DND-41 (cell line): ENCODE results near the gene YIPF3.

ENCODE experiments used
- ATAC-seq: fragments of 200-7000 bp; cut with Tn5 transposase; 3 replicates; pipeline ENCODE4 v1.9.1; 2021; ENCODE audit warnings: low read depth; ENCODE audit not compliant: insufficient read depth
- DNase-seq: peaks from one replicate; pipeline ENCODE4 v3.0.0-alpha.2; 2020
- H2AFZ ChIP-seq: 2 replicates; pipeline ENCODE4 v1.6.0; 2012; ENCODE audit warnings: low read depth, low read length
- H3K27ac ChIP-seq: 2 replicates; pipeline ENCODE4 v1.5.1; 2012; ENCODE audit warnings: low read length, inconsistent platforms
- H3K27me3 ChIP-seq: fragments of 200-600 bp; sonication (generic); 2 replicates; pipeline ENCODE4 v1.6.0; 2012; ENCODE audit warnings: low read length, mild to moderate bottlenecking, inconsistent platforms; ENCODE audit not compliant: insufficient read depth, poor library complexity
- H3K36me3 ChIP-seq: 2 replicates; pipeline ENCODE4 v1.5.1; 2012; ENCODE audit warnings: low read length, inconsistent platforms; ENCODE audit not compliant: insufficient read depth
- H3K4me1 ChIP-seq: 2 replicates; pipeline ENCODE4 v1.5.1; 2012; ENCODE audit warnings: mild to moderate bottlenecking, low read length; ENCODE audit not compliant: insufficient read depth
- H3K4me2 ChIP-seq: 2 replicates; pipeline ENCODE4 v1.6.0; 2012; ENCODE audit warnings: mild to moderate bottlenecking, moderate library complexity, low read length, inconsistent platforms; ENCODE audit not compliant: insufficient read depth
- H3K4me3 ChIP-seq, 2 experiments: fragments of 200-600 bp in 1 of 2; shearing (Covaris generic) in 1 of 2; 2 replicates each; pipeline ENCODE4 v1.5.1; 2012 to 2016; ENCODE audit warnings: inconsistent platforms in 2 of 2, low read length in 2 of 2, mild to moderate bottlenecking in 2 of 2, low read depth in 1 of 2, moderate library complexity in 1 of 2
- H3K79me2 ChIP-seq: 2 replicates; pipeline ENCODE4 v1.6.0; 2012; ENCODE audit warnings: low read length, inconsistent platforms; ENCODE audit not compliant: insufficient read depth
- H3K9ac ChIP-seq: 2 replicates; pipeline ENCODE4 v1.6.0; 2012; ENCODE audit warnings: low read depth, mild to moderate bottlenecking, inconsistent platforms, low read length, moderate library complexity
- H3K9me3 ChIP-seq: 2 replicates; pipeline ENCODE4 v1.5.1; 2012; ENCODE audit warnings: low read length, moderate library complexity, mild to moderate bottlenecking, inconsistent platforms; ENCODE audit not compliant: insufficient read depth, severe bottlenecking
- H4K20me1 ChIP-seq: 2 replicates; pipeline ENCODE4 v1.6.0; 2012; ENCODE audit warnings: low read length; ENCODE audit not compliant: insufficient read depth
- CTCF ChIP-seq: IDR thresholded peaks from 2 replicates; pipeline ENCODE4 v1.5.1; 2012; ENCODE audit warnings: borderline replicate concordance, low read length, moderate library complexity, mild to moderate bottlenecking; ENCODE audit not compliant: poor library complexity, severe bottlenecking; ENCODE audit errors: extremely low read depth
- EZH2 ChIP-seq: IDR thresholded peaks from 3 replicates; pipeline ENCODE4 v1.6.1; 2012; ENCODE audit warnings: borderline replicate concordance, low read depth, mild to moderate bottlenecking, moderate library complexity, low read length, inconsistent platforms; ENCODE audit not compliant: severe bottlenecking

YIPF3 gene

GRCh38 chr6:43493833-43494232 lies 22.9 kb downstream of the YIPF3 start:
- H3K27me3 ChIP-seq = no peaks in the 10 kb centered on the region
- no peaks in the 10 kb centered on the region for H3K9me3 ChIP-seq
- H3K9ac ChIP-seq = no peak overlapping the region
- H2AFZ ChIP-seq = no peak overlapping the region
- H3K27ac ChIP-seq = no peak overlapping the region
- no peak overlapping the region for H3K4me3 ChIP-seq
- H3K4me2 ChIP-seq = no peak overlapping the region
- no peaks in the 10 kb centered on the region for H3K4me1 ChIP-seq
- peaks cover 29% of the 10 kb centered on the region for H4K20me1 ChIP-seq
- DNase-seq (no peak), ATAC-seq (no peak)
- TF ChIP-seq EZH2 = no peak
- no peak for TF ChIP-seq CTCF
- H3K36me3 ChIP-seq = peaks cover 27% of the 10 kb centered on the region
- H3K79me2 ChIP-seq = peaks cover 15% of the 10 kb centered on the region

- no peak overlapping the region for H3K4me3 ChIP-seq
- no peak overlapping the region for H3K4me2 ChIP-seq
- TF ChIP-seq CTCF = no peak
- TF ChIP-seq EZH2 = no peak
- H3K27ac ChIP-seq = no peak overlapping the region
- peaks cover 29% of the 10 kb centered on the region for H4K20me1 ChIP-seq
- no peak for DNase-seq
- H3K9ac ChIP-seq = no peak overlapping the region
- no peaks in the 10 kb centered on the region for H3K4me1 ChIP-seq
- peaks cover 21% of the 10 kb centered on the region for H3K36me3 ChIP-seq
- H3K9me3 ChIP-seq = no peaks in the 10 kb centered on the region
- no peak for ATAC-seq
- H2AFZ ChIP-seq = no peak overlapping the region
- H3K79me2 ChIP-seq = peaks cover 17% of the 10 kb centered on the region
- H3K27me3 ChIP-seq = no peaks in the 10 kb centered on the region
Observed at GRCh38 chr6:43493230-43493629, 23.5 kb downstream of the YIPF3 start.

DNA sequence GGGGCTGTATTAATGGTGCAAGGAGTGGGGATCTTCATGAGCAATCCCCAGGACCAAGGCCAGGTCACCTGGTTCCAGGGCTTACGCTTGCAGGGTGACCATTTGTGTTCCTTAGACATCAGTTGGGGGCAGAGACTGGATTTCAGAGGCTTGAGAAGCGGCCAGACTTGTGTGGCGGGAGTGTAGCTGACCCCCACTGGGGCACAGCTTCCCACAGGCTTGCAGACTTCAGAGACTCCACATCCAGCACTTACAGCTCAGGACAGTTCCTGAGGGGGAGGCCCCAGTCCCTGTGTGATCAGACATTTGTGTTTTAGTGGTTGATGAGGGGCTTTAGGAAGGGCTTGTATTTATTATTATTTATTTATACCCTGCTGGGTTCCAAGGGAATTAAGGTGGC lies 24.1 kb downstream of the YIPF3 start:
- no peak overlapping the region for H3K27ac ChIP-seq
- no peaks in the 10 kb centered on the region for H3K4me1 ChIP-seq
- no peaks in the 10 kb centered on the region for H3K27me3 ChIP-seq
- H3K36me3 ChIP-seq = peaks cover 17% of the 10 kb centered on the region
- H2AFZ ChIP-seq = no peak overlapping the region
- no peak for TF ChIP-seq EZH2
- TF ChIP-seq CTCF = no peak
- peaks cover 29% of the 10 kb centered on the region for H4K20me1 ChIP-seq
- DNase-seq = no peak
- H3K79me2 ChIP-seq = peaks cover 17% of the 10 kb centered on the region
- no peak overlapping the region for H3K4me2 ChIP-seq
- H3K9ac ChIP-seq = no peak overlapping the region
- ATAC-seq = no peak
- H3K9me3 ChIP-seq = no peaks in the 10 kb centered on the region
- H3K4me3 ChIP-seq = no peak overlapping the region
